ENCODE measurements around the gene SLCO4C1.

Gene SLCO4C1

GRCh38 chr5:102286476-102286875 lies 9.6 kb downstream of the SLCO4C1 start:
- H3K79me2 ChIP-seq (ENCODE audit: control insufficient read depth, insufficient read depth, low read length): no peaks in the 10 kb centered on the region
- no peaks in the 10 kb centered on the region for H3K27me3 ChIP-seq (ENCODE audit: insufficient read depth, low read length, poor library complexity)
- H3K18ac ChIP-seq (ENCODE audit: low read length): no peak overlapping the region
- H2BK15ac ChIP-seq (replicated peaks; ENCODE audit: low read depth): no peak overlapping the region
- no peaks in the 10 kb centered on the region for H3K79me1 ChIP-seq (ENCODE audit: low read length)
- no peak overlapping the region for H3K56ac ChIP-seq (ENCODE audit: low read length)
- no peak overlapping the region for H3K4me3 ChIP-seq (ENCODE audit: low read length)
- H4K8ac ChIP-seq (ENCODE audit: low read depth, low read length): no peak overlapping the region
- no peak for DNase-seq
- H3K4me2 ChIP-seq (ENCODE audit: low read length): no peak overlapping the region
- no peak overlapping the region for H3K27ac ChIP-seq (ENCODE audit: low read depth, low read length)
- H2BK5ac ChIP-seq (ENCODE audit: low read length): no peak overlapping the region
- no peaks in the 10 kb centered on the region for H3K36me3 ChIP-seq (ENCODE audit: control insufficient read depth, insufficient read depth, low read length)
- H4K5ac ChIP-seq (ENCODE audit: low read length): no peak overlapping the region
- no peak overlapping the region for H2AK5ac ChIP-seq (ENCODE audit: low read length)
- H3K23ac ChIP-seq (ENCODE audit: low read length): no peak overlapping the region
- no peak overlapping the region for H3K9ac ChIP-seq (ENCODE audit: low read length)
- no peaks in the 10 kb centered on the region for H3K4me1 ChIP-seq (ENCODE audit: control insufficient read depth, low read depth, low read length)
- no peak overlapping the region for H2BK120ac ChIP-seq (ENCODE audit: low read depth, low read length)
- 100% methylated on average over 2 of the region's 2 CpGs for WGBS (ENCODE audit: extremely low coverage, insufficient coverage, low lambda C conversion rate)
- no peak overlapping the region for H3K4ac ChIP-seq (ENCODE audit: low read depth, low read length)

- no peak for DNase-seq
- Histone ChIP-seq H3K56ac (ENCODE audit: low read length) (no peak overlapping the region), H3K36me3 (ENCODE audit: control insufficient read depth, insufficient read depth, low read length) (no peaks in the 10 kb centered on the region), H3K4me1 (ENCODE audit: control insufficient read depth, low read depth, low read length) (no peaks in the 10 kb centered on the region), H2BK5ac (ENCODE audit: low read length) (no peak overlapping the region), H2BK15ac (replicated peaks; ENCODE audit: low read depth) (no peak overlapping the region), H3K4me3 (ENCODE audit: low read length) (no peak overlapping the region), H3K27me3 (ENCODE audit: insufficient read depth, low read length, poor library complexity) (no peaks in the 10 kb centered on the region), H3K23ac (ENCODE audit: low read length) (no peak overlapping the region), H4K5ac (ENCODE audit: low read length) (no peak overlapping the region), H3K9ac (ENCODE audit: low read length) (no peak overlapping the region), H3K79me1 (ENCODE audit: low read length) (no peaks in the 10 kb centered on the region), H3K79me2 (ENCODE audit: control insufficient read depth, insufficient read depth, low read length) (no peaks in the 10 kb centered on the region), H2BK120ac (ENCODE audit: low read depth, low read length) (no peak overlapping the region), H4K8ac (ENCODE audit: low read depth, low read length) (no peak overlapping the region), H3K18ac (ENCODE audit: low read length) (no peak overlapping the region), H3K4me2 (ENCODE audit: low read length) (no peak overlapping the region), H2AK5ac (ENCODE audit: low read length) (no peak overlapping the region), H3K4ac (ENCODE audit: low read depth, low read length) (no peak overlapping the region), H3K27ac (ENCODE audit: low read depth, low read length) (no peak overlapping the region)
- WGBS (ENCODE audit: extremely low coverage, insufficient coverage, low lambda C conversion rate): no CpG with 5 or more reads among the region's 2 CpGs
Observed at GRCh38 chr5:102283102-102283797, 12.8 kb downstream of the SLCO4C1 start.

DNA sequence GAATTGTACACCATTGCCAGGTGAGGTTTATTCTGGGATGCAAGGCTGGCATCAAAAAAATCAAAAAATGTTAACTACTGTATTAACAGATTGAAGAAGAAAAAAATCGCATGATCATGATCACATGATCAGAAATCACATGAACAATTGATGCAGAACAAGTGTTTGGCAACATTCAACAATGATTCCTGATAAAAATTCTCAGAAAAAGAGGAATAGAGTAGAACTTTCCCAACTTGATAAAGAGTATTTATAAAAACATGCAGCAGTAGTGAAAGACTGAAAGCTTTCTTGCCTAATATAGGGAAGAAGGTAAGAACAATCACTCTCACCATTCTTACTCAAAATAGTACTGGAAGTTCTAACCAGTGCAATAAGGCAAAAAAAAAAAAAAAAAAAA lies 16.4 kb downstream of the SLCO4C1 start:
- no peak for DNase-seq
- H3K4me3 ChIP-seq (ENCODE audit: low read length): no peak overlapping the region
- H3K79me2 ChIP-seq (ENCODE audit: control insufficient read depth, insufficient read depth, low read length): no peaks in the 10 kb centered on the region
- H2AK5ac ChIP-seq (ENCODE audit: low read length): no peak overlapping the region
- no peak overlapping the region for H2BK120ac ChIP-seq (ENCODE audit: low read depth, low read length)
- no peak overlapping the region for H3K9ac ChIP-seq (ENCODE audit: low read length)
- H3K79me1 ChIP-seq (ENCODE audit: low read length): no peaks in the 10 kb centered on the region
- no peaks in the 10 kb centered on the region for H3K4me1 ChIP-seq (ENCODE audit: control insufficient read depth, low read depth, low read length)
- H3K23ac ChIP-seq (ENCODE audit: low read length): no peak overlapping the region
- no peak overlapping the region for H2BK15ac ChIP-seq (replicated peaks; ENCODE audit: low read depth)
- H3K36me3 ChIP-seq (ENCODE audit: control insufficient read depth, insufficient read depth, low read length): no peaks in the 10 kb centered on the region
- no peak overlapping the region for H3K4ac ChIP-seq (ENCODE audit: low read depth, low read length)
- H3K27ac ChIP-seq (ENCODE audit: low read depth, low read length): no peak overlapping the region
- WGBS (ENCODE audit: extremely low coverage, insufficient coverage, low lambda C conversion rate): no CpG with 5 or more reads among the region's 1 CpG
- H3K56ac ChIP-seq (ENCODE audit: low read length): no peak overlapping the region
- no peak overlapping the region for H3K4me2 ChIP-seq (ENCODE audit: low read length)
- no peaks in the 10 kb centered on the region for H3K27me3 ChIP-seq (ENCODE audit: insufficient read depth, low read length, poor library complexity)
- H4K8ac ChIP-seq (ENCODE audit: low read depth, low read length): no peak overlapping the region
- no peak overlapping the region for H4K5ac ChIP-seq (ENCODE audit: low read length)
- H2BK5ac ChIP-seq (ENCODE audit: low read length): no peak overlapping the region
- no peak overlapping the region for H3K18ac ChIP-seq (ENCODE audit: low read length)

DNA sequence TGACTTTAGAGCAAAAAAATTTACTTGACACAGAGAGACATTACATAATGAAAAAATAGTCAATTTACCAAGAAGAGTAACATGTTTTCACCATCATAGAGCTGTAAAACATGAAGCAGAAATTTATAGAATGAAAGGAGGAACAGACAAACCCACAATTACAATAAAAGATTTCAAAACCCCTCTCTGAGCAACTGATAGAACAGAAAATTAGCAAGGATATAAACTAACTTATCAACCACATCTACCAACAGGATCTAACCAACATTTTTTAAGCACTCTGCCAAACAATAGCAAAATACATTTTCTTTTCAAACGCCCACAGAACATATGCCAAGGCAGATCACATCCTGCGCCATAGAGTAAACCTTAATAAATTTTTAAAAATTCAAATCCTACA lies 17.9 kb downstream of the SLCO4C1 start:
- Histone ChIP-seq H3K56ac (ENCODE audit: low read length) (no peak overlapping the region), H3K23ac (ENCODE audit: low read length) (no peak overlapping the region), H3K4me1 (ENCODE audit: control insufficient read depth, low read depth, low read length) (no peaks in the 10 kb centered on the region), H2BK120ac (ENCODE audit: low read depth, low read length) (no peak overlapping the region), H3K4me2 (ENCODE audit: low read length) (no peak overlapping the region), H3K27me3 (ENCODE audit: insufficient read depth, low read length, poor library complexity) (no peaks in the 10 kb centered on the region), H4K5ac (ENCODE audit: low read length) (no peak overlapping the region), H3K18ac (ENCODE audit: low read length) (no peak overlapping the region), H3K27ac (ENCODE audit: low read depth, low read length) (no peak overlapping the region), H3K4me3 (ENCODE audit: low read length) (no peak overlapping the region), H3K4ac (ENCODE audit: low read depth, low read length) (no peak overlapping the region), H2BK5ac (ENCODE audit: low read length) (no peak overlapping the region), H3K79me2 (ENCODE audit: control insufficient read depth, insufficient read depth, low read length) (no peaks in the 10 kb centered on the region), H3K79me1 (ENCODE audit: low read length) (no peaks in the 10 kb centered on the region), H3K36me3 (ENCODE audit: control insufficient read depth, insufficient read depth, low read length) (no peaks in the 10 kb centered on the region), H2AK5ac (ENCODE audit: low read length) (no peak overlapping the region), H3K9ac (ENCODE audit: low read length) (no peak overlapping the region), H2BK15ac (replicated peaks; ENCODE audit: low read depth) (no peak overlapping the region), H4K8ac (ENCODE audit: low read depth, low read length) (no peak overlapping the region)
- DNase-seq: no peak
- no CpG with 5 or more reads among the region's 2 CpGs for WGBS (ENCODE audit: extremely low coverage, insufficient coverage, low lambda C conversion rate)

- Histone ChIP-seq H2BK15ac (replicated peaks; ENCODE audit: low read depth) (no peak overlapping the region), H3K9ac (ENCODE audit: low read length) (no peak overlapping the region), H3K79me2 (ENCODE audit: control insufficient read depth, insufficient read depth, low read length) (no peaks in the 10 kb centered on the region), H2AK5ac (ENCODE audit: low read length) (no peak overlapping the region), H3K4me3 (ENCODE audit: low read length) (no peak overlapping the region), H3K27me3 (ENCODE audit: insufficient read depth, low read length, poor library complexity) (no peaks in the 10 kb centered on the region), H3K23ac (ENCODE audit: low read length) (no peak overlapping the region), H3K36me3 (ENCODE audit: control insufficient read depth, insufficient read depth, low read length) (no peaks in the 10 kb centered on the region), H3K4ac (ENCODE audit: low read depth, low read length) (no peak overlapping the region), H2BK5ac (ENCODE audit: low read length) (no peak overlapping the region), H3K18ac (ENCODE audit: low read length) (no peak overlapping the region), H3K4me1 (ENCODE audit: control insufficient read depth, low read depth, low read length) (no peaks in the 10 kb centered on the region), H2BK120ac (ENCODE audit: low read depth, low read length) (no peak overlapping the region), H3K4me2 (ENCODE audit: low read length) (no peak overlapping the region), H3K56ac (ENCODE audit: low read length) (no peak overlapping the region), H3K27ac (ENCODE audit: low read depth, low read length) (no peak overlapping the region), H4K8ac (ENCODE audit: low read depth, low read length) (no peak overlapping the region), H3K79me1 (ENCODE audit: low read length) (no peaks in the 10 kb centered on the region), H4K5ac (ENCODE audit: low read length) (no peak overlapping the region)
- DNase-seq: no peak
- WGBS (ENCODE audit: extremely low coverage, insufficient coverage, low lambda C conversion rate): no CpG with 5 or more reads among the region's 2 CpGs
Observed at GRCh38 chr5:102277144-102277543, 18.9 kb downstream of the SLCO4C1 start.

GRCh38 chr5:102271759-102272158 lies 24.3 kb downstream of the SLCO4C1 start:
- Histone ChIP-seq H3K4me2 (ENCODE audit: low read length) (no peak overlapping the region), H3K4me1 (ENCODE audit: control insufficient read depth, low read depth, low read length) (no peaks in the 10 kb centered on the region), H2AK5ac (ENCODE audit: low read length) (no peak overlapping the region), H2BK15ac (replicated peaks; ENCODE audit: low read depth) (no peak overlapping the region), H3K27ac (ENCODE audit: low read depth, low read length) (no peak overlapping the region), H3K4ac (ENCODE audit: low read depth, low read length) (no peak overlapping the region), H3K23ac (ENCODE audit: low read length) (no peak overlapping the region), H3K79me1 (ENCODE audit: low read length) (no peaks in the 10 kb centered on the region), H3K9ac (ENCODE audit: low read length) (no peak overlapping the region), H2BK120ac (ENCODE audit: low read depth, low read length) (no peak overlapping the region), H3K18ac (ENCODE audit: low read length) (no peak overlapping the region), H3K56ac (ENCODE audit: low read length) (no peak overlapping the region), H3K4me3 (ENCODE audit: low read length) (no peak overlapping the region), H3K36me3 (ENCODE audit: control insufficient read depth, insufficient read depth, low read length) (no peaks in the 10 kb centered on the region), H3K79me2 (ENCODE audit: control insufficient read depth, insufficient read depth, low read length) (no peaks in the 10 kb centered on the region), H3K27me3 (ENCODE audit: insufficient read depth, low read length, poor library complexity) (no peaks in the 10 kb centered on the region), H4K8ac (ENCODE audit: low read depth, low read length) (no peak overlapping the region), H4K5ac (ENCODE audit: low read length) (no peak overlapping the region), H2BK5ac (ENCODE audit: low read length) (no peak overlapping the region)
- DNase-seq: peak; percentile 19
- WGBS (ENCODE audit: extremely low coverage, insufficient coverage, low lambda C conversion rate): no CpG with 5 or more reads among the region's 3 CpGs

Measured in mesendoderm (in vitro differentiated cells).